ENCODE measurements around the gene GSK3B. TPM values are rescaled to one million over a fixed set of nuclear protein-coding genes. Genes with fewer than 3 reads are reported as not detected.
A peak's percentile ranks its signal among the peaks of the same experiment; 100 is the strongest.

GSK3B gene
- 37.3 and 37.5 TPM in 2 replicates for total RNA-seq
- 39.5 and 44.8 TPM in 2 replicates for polyA plus RNA-seq
- 23.8 and 27.0 TPM in 2 replicates for polyA plus RNA-seq (2012)
- 34.3 and 35.1 TPM in 2 replicates for polyA minus RNA-seq (ENCODE audit: low replicate concordance)

DNA sequence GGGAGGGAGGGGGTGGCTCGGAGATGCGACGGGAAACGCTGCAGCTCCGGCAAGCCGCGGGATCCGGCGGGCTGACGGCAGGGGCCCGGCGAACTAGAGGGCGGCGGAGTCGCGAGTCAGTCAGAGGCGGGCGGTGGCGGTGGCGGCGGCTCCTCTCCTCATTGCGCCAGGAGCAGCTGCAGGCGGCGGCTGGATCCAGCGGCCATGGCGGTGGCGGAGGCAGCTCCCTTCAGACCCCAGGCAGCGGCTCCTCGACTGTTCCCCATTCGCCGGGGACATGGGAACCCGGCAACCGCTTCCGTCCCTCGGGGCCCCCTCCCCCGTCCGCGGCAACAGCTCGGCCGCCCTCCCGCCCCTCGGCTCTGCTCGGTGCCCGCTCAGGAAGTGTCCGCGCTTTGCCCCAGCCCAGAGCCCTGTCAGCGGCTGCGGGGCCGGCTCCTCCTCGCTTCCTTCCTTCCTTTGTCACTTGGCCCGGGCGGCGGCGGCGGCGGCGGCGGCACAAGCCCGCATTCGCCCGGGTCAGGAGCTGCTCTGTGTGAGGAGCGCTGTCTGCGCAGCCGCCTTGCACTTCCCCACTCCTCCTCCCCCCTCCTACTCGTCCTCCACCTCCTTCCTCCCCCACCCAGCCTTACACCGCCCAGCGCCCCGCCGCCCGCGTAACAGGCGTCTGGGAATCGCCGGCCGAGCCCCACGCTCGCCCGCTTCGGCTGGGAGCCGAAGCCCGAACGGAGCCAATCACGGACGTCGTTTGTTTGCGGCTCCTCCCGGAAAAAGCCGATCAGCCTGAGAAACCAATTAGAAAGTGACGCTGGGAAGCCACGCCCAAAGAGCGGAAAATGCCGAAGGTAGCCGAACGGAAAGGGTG, at the start of gene GSK3B:
Gene GSK3B, minus strand, starts transcription at position 537 of the 865 bp plus-strand sequence. CDS start 1,013 bp downstream, outside the sequence.
- H4K20me1 ChIP-seq (ENCODE audit: control insufficient read depth, extremely low read depth, insufficient read depth, low read length) = peaks cover 8% of the 10 kb centered on the region
- H2AFZ ChIP-seq (ENCODE audit: low read length) = peak within 1 kb of the TSS; percentile 67
- DNase-seq (ENCODE audit: low read depth in 2 of 2) = no peak
- H3K9ac ChIP-seq (ENCODE audit: insufficient read depth, low read length) = peak within 1 kb of the TSS; percentile 99
- peaks cover 54% of the 10 kb centered on the region for H3K79me2 ChIP-seq (ENCODE audit: control insufficient read depth, insufficient read depth, low read length)
- H3K4me2 ChIP-seq (ENCODE audit: extremely low read depth, insufficient read depth, low read length) = peak within 1 kb of the TSS; percentile 100
- H3K27ac ChIP-seq (ENCODE audit: insufficient read depth, low read length) = peak within 1 kb of the TSS; percentile 99
- no peaks in the 10 kb centered on the region for H3K27me3 ChIP-seq (ENCODE audit: control insufficient read depth, insufficient read depth, low read length)
- TF ChIP-seq EZH2 (IDR thresholded peaks at IDR 0.05; ENCODE audit: low read length, missing control alignments) = no peak
- TF ChIP-seq CTCF (conservative IDR thresholded peaks at IDR 0.05 in 1 of 2, IDR thresholded peaks at IDR 0.05 in 1 of 2; ENCODE audit: low read depth in 1 of 2, low read length in 2 of 2) = no peak
- H3K9me3 ChIP-seq (ENCODE audit: control insufficient read depth, insufficient read depth, low read depth, low read length) = no peaks in the 10 kb centered on the region
- H3K36me3 ChIP-seq (ENCODE audit: control insufficient read depth, insufficient read depth, low read length) = no peaks in the 10 kb centered on the region
- H3K4me3 ChIP-seq (replicated peaks in 1 of 4; ENCODE audit: control extremely low read depth in 1 of 4, insufficient read depth in 1 of 4, low read depth in 3 of 4, low read length in 4 of 4) = peak within 1 kb of the TSS; percentile 84 to 98 (median 90)
- H3K4me1 ChIP-seq (ENCODE audit: control insufficient read depth, extremely low read depth, insufficient read depth, low read length) = no peaks in the 10 kb centered on the region

DNA sequence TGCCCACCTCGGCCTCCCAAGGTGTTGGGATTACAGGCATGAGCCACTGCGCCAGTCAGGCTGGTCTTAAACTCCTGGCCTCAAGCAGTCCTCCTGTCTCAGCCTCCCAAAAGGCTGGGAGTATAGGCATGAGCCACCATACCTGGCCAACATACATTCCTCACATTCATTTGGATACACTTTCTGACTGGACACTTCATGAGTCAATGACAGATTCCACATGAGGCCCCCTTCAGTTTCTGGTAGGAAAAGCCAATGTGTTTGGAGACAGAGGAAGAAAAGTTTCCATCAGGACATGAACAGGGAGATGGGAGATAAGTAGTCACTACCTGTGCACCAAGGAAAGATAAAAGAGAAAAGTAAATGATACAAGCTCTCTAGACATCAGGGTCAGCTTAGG, 49.4 kb upstream of the GSK3B start:
- Histone ChIP-seq H3K79me2 (ENCODE audit: control insufficient read depth, insufficient read depth, low read length) (no peaks in the 10 kb centered on the region), H3K27me3 (ENCODE audit: control insufficient read depth, insufficient read depth, low read length) (no peaks in the 10 kb centered on the region), H3K9me3 (ENCODE audit: control insufficient read depth, insufficient read depth, low read depth, low read length) (no peaks in the 10 kb centered on the region), H3K9ac (ENCODE audit: insufficient read depth, low read length) (no peak overlapping the region), H3K36me3 (ENCODE audit: control insufficient read depth, insufficient read depth, low read length) (no peaks in the 10 kb centered on the region), H3K27ac (ENCODE audit: insufficient read depth, low read length) (no peak overlapping the region), H3K4me3 (replicated peaks in 1 of 4; ENCODE audit: control extremely low read depth in 1 of 4, insufficient read depth in 1 of 4, low read depth in 3 of 4, low read length in 4 of 4) (no peak overlapping the region), H3K4me2 (ENCODE audit: extremely low read depth, insufficient read depth, low read length) (no peak overlapping the region), H2AFZ (ENCODE audit: low read length) (no peak overlapping the region), H4K20me1 (ENCODE audit: control insufficient read depth, extremely low read depth, insufficient read depth, low read length) (no peaks in the 10 kb centered on the region), H3K4me1 (ENCODE audit: control insufficient read depth, extremely low read depth, insufficient read depth, low read length) (peaks cover 2% of the 10 kb centered on the region)
- no peak for DNase-seq (ENCODE audit: low read depth in 2 of 2)
- TF ChIP-seq CTCF (conservative IDR thresholded peaks at IDR 0.05 in 1 of 2, IDR thresholded peaks at IDR 0.05 in 1 of 2; ENCODE audit: low read depth in 1 of 2, low read length in 2 of 2) (no peak), EZH2 (IDR thresholded peaks at IDR 0.05; ENCODE audit: low read length, missing control alignments) (no peak)

DNA sequence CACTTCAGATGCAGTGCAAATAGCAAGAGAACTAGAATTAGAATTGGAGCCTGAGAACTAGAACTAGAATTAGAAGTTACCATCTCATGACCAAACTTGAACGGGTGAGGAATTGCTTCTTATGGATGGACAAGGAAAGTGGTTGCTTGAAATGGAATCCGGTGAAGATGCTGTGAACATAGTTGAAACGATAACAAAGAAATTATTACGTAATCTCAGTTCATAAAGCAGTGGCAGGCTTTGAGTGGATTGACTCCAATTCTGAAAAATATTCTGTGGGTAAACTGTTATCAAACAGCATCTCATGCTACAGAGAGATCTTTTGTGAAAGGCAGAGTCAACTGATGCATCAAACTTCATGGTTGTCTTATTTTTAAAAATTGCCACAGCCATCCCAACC, 48.0 kb upstream of the GSK3B start:
- DNase-seq (ENCODE audit: low read depth in 2 of 2) = no peak
- Histone ChIP-seq H3K4me2 (ENCODE audit: extremely low read depth, insufficient read depth, low read length) (no peak overlapping the region), H3K36me3 (ENCODE audit: control insufficient read depth, insufficient read depth, low read length) (no peaks in the 10 kb centered on the region), H2AFZ (ENCODE audit: low read length) (no peak overlapping the region), H4K20me1 (ENCODE audit: control insufficient read depth, extremely low read depth, insufficient read depth, low read length) (no peaks in the 10 kb centered on the region), H3K9me3 (ENCODE audit: control insufficient read depth, insufficient read depth, low read depth, low read length) (no peaks in the 10 kb centered on the region), H3K4me1 (ENCODE audit: control insufficient read depth, extremely low read depth, insufficient read depth, low read length) (peaks cover 2% of the 10 kb centered on the region), H3K4me3 (replicated peaks in 1 of 4; ENCODE audit: control extremely low read depth in 1 of 4, insufficient read depth in 1 of 4, low read depth in 3 of 4, low read length in 4 of 4) (no peak overlapping the region), H3K9ac (ENCODE audit: insufficient read depth, low read length) (no peak overlapping the region), H3K27ac (ENCODE audit: insufficient read depth, low read length) (no peak overlapping the region), H3K79me2 (ENCODE audit: control insufficient read depth, insufficient read depth, low read length) (no peaks in the 10 kb centered on the region), H3K27me3 (ENCODE audit: control insufficient read depth, insufficient read depth, low read length) (no peaks in the 10 kb centered on the region)
- no peak for TF ChIP-seq EZH2 (IDR thresholded peaks at IDR 0.05; ENCODE audit: low read length, missing control alignments)
- TF ChIP-seq CTCF (conservative IDR thresholded peaks at IDR 0.05 in 1 of 2, IDR thresholded peaks at IDR 0.05 in 1 of 2; ENCODE audit: low read depth in 1 of 2, low read length in 2 of 2) = no peak

Measured in fibroblast of lung (primary cell).